Effector CD8-positive, alpha-beta T cell (primary cell): ENCODE results near the gene PLXNA2.

Experiments used
- DNase-seq: peaks from one replicate; lab custom pipeline; 2025; lab: John Stamatoyannopoulos, UW

Gene PLXNA2

DNA sequence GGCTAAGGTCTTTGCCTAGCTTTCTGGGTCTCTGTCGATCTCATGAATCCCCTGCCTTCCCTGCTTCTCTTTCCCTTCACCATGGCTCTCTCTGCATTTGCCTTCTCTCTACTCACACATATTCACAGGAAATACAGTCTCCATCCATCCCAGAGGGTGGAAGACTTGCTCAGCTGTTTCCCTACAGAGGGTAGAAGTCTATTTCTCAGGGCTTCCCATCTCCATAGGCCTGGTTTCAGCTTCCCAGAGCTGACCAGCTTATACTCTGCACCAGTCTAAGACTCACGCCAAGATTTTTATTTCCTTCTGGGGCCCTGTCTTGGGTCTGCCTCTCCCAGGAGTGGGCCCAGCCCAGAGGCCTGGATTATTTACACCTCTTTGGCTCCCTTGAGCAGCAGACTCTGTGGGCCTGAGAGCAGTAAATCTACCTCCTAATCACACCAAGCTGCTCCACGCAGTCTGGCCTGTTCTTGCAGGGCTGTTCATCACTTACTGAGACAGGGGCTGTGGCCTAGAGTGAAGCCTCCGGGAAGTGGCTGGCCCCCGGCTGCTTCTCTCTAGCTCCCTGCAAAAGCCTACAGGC is 102.5 kb downstream of the PLXNA2 start:
- no peak for DNase-seq

DNA sequence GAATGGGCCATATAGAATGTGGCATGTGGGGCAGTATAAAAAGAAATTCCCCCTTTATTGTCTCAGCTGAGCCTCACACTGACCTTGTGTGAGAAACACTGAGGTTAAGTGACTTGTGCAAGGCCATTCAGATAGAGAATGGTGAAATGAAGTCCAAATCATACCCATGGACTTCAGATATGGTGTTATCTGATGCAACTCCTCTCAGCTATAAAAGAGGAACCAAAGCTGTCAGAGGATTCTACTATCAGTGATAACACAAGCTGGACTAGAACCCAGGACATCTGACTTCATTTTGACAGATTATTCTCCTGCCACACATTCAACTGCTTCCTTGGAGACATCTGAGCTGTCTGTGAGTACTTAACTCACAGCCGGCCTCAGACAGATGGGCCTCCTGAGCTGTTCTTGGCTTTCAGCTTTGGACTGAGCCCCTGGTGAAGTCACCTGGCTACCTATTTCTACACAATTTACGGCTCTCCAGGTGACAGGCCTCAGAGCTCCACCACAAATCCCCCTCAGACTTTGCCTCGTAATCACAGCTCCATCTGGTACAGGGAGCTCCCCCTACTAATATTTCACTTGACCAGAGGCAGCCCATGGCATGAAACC is 104.6 kb downstream of the PLXNA2 start:
- DNase-seq = no peak

DNA sequence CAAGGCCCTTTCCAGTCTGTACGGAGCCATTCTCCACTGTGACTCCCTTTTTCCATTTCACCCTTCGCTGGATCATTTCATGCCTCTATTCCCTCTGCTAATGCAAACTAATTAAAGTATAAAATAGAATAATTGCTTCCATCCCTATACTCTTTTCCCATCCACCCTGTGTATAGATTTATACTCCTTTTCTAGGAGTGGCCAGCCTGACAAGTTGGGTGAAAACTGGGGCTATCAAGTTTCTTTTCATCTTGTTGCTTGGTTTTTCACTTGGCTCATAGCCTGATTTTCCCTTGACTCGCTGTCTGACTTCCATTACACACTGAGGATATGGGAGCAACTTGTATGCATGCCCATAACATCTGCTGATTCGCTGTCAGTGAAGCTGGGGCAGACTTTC is 107.0 kb downstream of the PLXNA2 start:
- no peak for DNase-seq

DNA sequence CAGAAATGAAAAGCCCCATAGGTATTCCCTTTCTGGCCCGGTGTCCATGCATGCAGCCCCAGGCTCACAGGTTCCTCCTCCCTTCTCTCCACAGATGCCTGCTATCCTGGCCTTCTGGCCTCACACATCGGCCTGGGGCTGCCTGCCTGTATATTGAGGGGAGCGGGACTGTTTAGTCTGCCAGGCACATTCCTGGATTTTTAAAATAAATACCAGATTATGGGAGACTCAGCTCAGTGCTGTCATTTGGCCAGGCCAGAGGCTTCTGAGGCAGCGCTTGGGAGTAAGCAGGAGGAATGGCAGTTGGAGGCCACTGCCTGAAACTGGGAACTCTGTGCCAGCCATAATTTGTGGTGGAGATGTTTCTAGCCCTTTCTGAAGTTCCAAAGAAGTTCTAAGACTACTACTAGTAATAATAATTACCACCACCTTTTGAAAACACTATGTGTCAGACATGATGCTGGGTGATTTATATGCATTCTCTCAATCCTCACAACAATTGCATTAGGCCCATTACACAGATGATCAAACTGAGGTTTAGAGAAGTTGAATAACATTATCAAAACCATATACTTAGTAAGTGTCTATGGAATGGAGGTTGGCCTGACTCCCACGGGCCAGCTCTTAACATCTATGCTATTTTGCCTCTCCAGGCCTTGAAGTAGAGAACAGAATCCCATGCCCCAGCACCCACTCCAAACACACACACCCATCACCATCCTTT is 107.6 kb downstream of the PLXNA2 start:
- no peak for DNase-seq

DNA sequence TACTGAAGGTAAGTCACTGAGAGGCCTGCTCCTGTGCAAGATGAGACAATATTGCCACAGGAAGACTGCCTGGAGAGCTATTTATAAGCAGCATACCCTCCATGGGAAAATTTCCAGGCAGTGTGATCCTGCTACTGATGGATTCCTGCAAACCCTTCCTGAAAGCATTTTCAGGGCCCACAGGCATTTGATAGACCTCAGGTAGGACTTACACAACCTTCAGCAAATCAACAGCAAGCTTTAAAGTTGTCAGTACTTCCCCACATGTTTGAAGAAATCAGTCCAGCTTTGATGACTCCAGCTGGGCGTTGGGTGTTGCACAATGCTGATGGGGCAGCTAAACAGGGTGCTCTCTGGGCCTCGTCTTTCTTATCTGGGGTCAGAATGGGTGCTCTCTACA is 108.8 kb downstream of the PLXNA2 start:
- no peak for DNase-seq

DNA sequence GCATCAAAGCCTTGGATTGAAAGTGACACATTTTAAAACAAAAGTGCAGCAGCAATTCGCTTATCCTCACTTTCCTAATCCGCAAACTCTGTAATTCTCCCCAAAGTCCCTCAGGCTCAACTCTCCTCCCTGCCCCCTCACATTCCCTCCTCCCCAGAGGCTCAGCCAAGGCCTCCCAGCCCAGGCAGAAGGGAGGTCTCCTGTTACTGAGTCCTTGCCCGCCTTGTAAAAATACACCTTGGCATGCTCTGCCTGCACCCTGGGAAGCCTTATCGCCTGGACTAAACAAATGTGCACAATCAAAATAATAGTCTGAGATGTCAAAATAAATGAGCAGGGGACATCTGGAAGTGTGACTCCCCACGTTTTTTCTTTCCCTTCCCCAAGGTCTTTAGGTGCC is 109.7 kb downstream of the PLXNA2 start:
- no peak for DNase-seq

DNA sequence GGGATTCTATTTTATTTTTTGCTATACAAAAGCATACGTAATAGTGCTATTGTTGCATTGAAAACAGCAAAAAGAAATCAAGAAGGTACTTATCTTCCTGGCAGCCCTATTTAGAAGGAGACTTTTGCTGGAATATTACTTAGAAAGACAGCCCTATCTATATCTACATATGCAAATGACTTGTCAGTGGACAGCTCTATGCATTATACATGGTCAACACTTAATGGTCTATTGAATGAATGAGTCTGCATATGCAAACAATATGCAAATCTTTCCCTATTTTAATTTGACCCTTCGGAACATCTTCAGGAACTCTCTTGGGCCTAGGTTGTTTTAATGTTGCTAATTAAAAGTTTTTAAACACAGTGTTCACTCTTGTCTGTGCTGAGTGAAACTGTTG is 110.8 kb downstream of the PLXNA2 start:
- no peak for DNase-seq

DNA sequence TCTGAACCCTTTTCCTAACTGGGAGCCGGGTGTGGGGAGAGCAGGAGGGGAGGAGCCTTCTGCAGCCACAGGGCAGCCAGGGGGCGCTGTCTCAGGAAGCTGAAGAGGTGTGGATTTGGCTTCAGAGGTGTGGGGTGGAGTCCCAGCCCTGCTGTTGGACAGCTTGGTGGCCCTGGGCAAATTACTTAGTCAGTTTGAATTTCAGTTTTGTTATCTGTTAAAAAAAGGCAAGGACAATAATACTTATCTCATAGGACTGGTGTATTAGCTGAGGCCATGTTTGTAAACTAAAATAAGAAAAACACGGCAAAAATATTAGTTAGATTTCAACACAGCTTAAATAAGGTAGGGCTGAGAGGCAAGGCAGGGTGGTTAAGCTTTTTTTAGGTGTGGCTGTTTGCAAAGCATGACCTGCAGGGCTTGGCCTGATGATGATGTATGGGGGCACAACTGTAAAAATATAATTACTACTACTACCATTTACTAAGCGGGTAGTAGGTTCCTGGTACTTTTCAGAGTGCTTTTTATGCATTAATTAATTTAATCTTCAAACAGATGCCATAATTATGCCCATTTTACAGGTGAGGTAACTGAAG is 111.8 kb downstream of the PLXNA2 start:
- peak; percentile 3 for DNase-seq

GRCh38 chr1:208131621-208132286 is 112.4 kb downstream of the PLXNA2 start:
- no peak for DNase-seq

- no peak for DNase-seq
These were observed 114.7 kb downstream of the PLXNA2 start for GRCh38 chr1:208129487-208129886.

DNA sequence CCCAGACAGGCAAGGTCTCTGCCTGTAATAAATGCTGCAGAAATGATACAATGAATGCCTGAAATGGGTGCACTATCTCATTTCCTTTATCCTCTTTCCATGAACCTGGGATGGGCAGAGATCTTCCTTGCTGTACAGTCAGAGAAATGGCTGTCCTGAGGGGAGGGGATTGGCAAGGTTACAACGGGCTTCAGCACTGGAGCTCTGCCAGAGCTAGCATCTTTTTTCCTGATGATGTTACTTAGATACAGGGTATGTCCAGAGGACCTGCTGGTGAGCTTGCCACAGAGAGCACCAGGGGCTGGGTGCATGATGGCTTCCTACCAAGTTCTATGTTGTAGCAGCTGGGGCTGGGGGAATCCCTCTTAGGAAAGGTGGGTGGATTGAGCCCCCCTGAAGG is 115.1 kb downstream of the PLXNA2 start:
- DNase-seq = no peak

- DNase-seq = no peak
These were observed 116.2 kb downstream of the PLXNA2 start for GRCh38 chr1:208127792-208128529.

- no peak for DNase-seq
These were observed 116.9 kb downstream of the PLXNA2 start for GRCh38 chr1:208127284-208127683.

DNA sequence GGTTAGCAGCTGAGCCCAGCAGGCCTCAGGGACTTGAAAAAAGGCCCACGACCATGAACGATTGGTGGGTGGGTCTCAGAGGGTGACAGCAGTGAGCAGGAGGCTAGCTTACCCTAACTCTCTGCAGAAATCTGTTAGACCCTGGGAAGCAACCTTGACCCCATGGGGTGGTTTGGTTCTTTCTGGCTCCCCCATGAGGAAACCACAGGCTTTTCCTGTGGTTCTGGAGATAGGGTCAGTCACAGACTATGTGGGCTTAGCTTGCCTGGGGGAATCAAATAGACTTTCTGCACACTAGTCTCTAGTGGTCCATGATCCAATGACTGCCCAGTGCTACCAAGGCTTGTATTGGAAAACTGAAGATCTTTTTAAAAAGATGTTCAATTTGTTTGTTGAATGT is 118.1 kb downstream of the PLXNA2 start:
- DNase-seq = no peak

DNA sequence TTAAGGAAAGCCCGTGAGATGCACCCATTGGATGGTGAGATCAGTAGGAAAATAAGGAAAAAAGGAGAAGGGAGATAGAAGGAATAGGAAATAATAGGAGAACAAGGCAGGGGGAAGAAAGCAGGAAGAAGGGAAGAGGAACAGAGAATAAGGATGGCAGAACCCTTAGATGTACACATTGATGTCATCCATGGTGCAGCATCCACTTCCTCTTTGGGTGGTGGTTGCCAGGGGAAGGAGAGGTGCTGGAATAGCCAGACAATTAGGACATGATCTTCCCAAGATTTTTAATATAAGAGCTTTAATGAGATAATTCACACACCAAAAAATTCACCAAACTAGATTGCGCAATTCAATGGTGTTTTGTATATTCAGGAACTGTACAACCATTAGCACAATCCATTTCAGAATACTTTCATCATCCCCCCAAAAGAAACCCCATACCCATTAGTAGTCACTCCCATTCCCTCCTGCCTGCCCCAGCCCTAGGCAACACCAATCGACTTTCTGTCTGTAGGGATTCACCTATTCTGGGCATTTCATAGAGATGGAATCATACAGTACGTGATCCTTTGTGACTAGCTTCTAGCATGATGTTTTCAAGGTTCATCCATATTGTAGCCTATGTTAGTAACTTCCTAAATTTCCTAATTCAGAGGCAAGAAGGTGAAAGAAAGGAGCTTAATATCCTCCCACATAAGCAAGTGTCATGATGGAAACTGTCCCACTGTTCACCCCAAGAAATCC is 121.4 kb downstream of the PLXNA2 start:
- no peak for DNase-seq

GRCh38 chr1:208121813-208122364 is 122.3 kb downstream of the PLXNA2 start:
- DNase-seq = no peak

DNA sequence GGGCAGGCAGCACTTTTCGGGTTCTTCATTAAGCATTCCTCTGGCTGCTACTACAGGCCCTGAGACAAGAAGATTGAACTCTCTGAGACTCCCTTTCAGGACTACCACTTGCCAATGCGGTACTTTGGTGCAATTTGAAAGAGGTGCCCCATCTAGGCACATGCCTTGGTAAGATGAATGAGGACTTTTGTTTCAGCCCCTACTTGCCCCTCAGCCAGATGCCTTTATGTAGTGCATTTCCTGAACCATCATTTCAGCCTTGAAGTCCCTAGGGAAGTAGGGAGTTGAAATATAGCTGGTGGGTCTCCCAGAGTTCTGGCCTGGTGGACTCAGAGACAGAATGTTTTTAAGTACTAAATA is 123.8 kb downstream of the PLXNA2 start:
- DNase-seq = no peak

- no peak for DNase-seq
These were observed 125.2 kb downstream of the PLXNA2 start for GRCh38 chr1:208118841-208119606.

DNA sequence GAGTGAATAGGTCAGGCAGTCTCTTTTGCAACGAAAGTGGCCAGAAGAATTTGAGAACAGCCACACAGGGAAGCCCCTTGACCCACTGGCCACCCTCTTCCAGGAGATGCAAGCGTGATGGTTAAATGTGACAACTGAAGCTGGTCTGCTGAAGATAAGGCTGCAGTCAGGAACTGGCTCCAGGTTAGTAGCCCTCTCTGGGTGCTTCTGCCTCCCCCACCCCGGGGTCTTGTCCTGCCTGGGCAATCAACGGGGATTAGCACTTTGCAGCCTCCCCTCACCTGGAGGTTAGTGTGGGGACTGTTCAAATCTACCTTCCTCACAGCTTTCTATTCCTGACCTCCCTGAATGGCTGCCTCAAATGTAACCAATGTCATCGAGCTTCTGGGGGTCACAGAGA is 125.9 kb downstream of the PLXNA2 start:
- DNase-seq = no peak

DNA sequence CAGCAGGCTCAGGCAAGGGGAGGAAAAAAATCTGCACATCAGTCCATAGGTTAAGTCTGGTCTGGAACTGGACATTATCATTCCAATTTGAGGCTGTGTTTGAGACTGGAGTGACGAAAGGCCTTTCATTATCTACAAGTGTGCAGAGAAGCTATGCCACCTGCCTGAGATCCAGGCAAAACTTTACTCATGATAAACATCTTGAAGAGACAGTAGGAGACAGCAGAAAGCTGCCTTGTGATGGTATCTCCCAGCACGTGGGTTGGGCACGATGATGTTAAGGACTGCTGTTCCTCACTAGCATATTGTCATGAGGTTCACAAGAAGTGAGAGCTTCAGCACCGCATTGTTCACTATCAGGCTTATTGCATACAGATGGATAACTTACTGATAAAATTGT is 126.4 kb downstream of the PLXNA2 start:
- no peak for DNase-seq
